ENCODE results near the gene KRTAP10-4. TPM values are rescaled to one million over a fixed set of nuclear protein-coding genes. Genes with fewer than 3 reads are reported as not detected.

KRTAP10-4 gene
- total and polyA plus RNA-seq, 2 donors from 2014 or later: not detected

DNA sequence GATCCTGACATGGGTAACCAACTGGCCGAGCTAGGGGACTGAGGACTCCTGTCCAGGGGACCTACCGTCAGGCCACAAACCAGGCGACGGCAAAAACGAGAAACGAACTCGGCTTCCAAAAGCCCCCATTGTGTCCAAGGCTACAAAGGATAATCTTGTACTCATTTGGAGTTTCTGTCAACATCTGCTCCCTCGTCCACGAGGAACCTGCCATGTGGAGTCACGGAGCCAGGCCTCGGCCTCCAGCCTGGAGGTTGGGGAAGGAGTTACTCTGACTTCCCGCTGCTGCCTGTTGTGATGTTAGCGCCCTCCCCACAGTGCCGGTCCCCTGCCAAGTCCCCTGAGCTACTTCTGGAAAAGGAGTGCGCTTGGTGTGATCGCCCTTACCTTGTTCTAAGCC lies 40.8 kb upstream of the KRTAP10-4 start:
- H3K27me3 ChIP-seq (ENCODE audit: control insufficient read depth, insufficient read depth, low read length): no peaks in the 10 kb centered on the region
- H3K9me3 ChIP-seq (ENCODE audit: control insufficient read depth in 2 of 3, insufficient read depth in 1 of 3, low read length in 3 of 3): no peaks in the 10 kb centered on the region
- TF ChIP-seq, protein P1, sequence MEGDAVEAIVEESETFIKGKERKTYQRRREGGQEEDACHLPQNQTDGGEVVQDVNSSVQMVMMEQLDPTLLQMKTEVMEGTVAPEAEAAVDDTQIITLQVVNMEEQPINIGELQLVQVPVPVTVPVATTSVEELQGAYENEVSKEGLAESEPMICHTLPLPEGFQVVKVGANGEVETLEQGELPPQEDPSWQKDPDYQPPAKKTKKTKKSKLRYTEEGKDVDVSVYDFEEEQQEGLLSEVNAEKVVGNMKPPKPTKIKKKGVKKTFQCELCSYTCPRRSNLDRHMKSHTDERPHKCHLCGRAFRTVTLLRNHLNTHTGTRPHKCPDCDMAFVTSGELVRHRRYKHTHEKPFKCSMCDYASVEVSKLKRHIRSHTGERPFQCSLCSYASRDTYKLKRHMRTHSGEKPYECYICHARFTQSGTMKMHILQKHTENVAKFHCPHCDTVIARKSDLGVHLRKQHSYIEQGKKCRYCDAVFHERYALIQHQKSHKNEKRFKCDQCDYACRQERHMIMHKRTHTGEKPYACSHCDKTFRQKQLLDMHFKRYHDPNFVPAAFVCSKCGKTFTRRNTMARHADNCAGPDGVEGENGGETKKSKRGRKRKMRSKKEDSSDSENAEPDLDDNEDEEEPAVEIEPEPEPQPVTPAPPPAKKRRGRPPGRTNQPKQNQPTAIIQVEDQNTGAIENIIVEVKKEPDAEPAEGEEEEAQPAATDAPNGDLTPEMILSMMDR (IDR thresholded peaks at IDR 0.05; ENCODE audit: borderline replicate concordance, extremely low read depth, insufficient read depth): no peak
- H3K36me3 ChIP-seq (ENCODE audit: control insufficient read depth in 2 of 3, insufficient read depth in 3 of 3, low read length in 3 of 3): no peaks in the 10 kb centered on the region
- FAIRE-seq (no peak), DNase-seq (peak in 1 of 5 donors; percentile 24)
- no peak overlapping the region for H3K9ac ChIP-seq (ENCODE audit: low read length in 3 of 3)
- intact Hi-C loops (cut with DNase I): no loop called here
- H3K4me3 ChIP-seq (ENCODE audit: low read length in 3 of 3): no peak overlapping the region
- no peaks in the 10 kb centered on the region for H3K4me1 ChIP-seq (ENCODE audit: control insufficient read depth in 2 of 3, insufficient read depth in 2 of 3, low read depth in 1 of 3, low read length in 3 of 3)
- no peak overlapping the region for H3K27ac ChIP-seq (ENCODE audit: low read depth in 2 of 2, low read length in 2 of 2)

DNA sequence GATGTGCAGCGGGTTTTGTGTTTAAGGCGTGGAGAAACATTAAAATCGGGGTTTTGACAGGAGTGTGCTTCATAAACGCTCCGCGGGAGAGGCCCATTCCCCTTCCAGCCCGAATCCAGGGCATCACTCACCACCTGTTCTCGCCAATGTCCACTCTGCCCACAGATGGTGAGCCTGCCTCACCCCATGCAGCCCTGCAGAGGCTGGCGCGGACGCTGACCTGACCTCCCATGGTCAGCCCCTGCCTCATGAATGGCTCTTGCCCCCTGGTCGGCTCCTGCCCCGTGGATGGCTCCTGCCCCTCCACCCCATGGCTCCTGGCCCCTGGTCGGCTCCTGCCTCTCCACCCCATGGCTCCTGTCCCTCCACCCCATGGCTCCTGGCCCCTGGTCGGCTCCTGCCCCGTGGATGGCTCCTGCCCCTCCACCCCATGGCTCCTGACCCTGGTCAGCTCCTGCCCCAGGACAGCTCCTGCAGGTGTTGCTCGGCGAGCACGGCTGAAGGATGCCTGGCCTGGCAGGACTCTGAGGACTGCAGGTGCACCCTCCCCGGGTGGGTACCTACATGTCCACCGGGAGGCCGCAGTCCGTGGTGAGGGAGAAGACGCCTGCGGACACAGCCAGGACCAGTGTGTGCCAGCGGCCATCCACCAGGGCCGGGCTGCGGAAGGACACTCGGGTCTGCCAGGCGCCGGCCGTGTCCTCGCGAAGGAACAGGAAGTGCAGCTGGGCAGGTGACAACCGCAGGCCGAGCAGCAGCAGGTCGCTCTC lies 40.2 kb upstream of the KRTAP10-4 start:
- Histone ChIP-seq H3K9me3 (ENCODE audit: control insufficient read depth in 2 of 3, insufficient read depth in 1 of 3, low read length in 3 of 3) (no peaks in the 10 kb centered on the region), H3K4me1 (ENCODE audit: control insufficient read depth in 2 of 3, insufficient read depth in 2 of 3, low read depth in 1 of 3, low read length in 3 of 3) (no peaks in the 10 kb centered on the region), H3K27ac (ENCODE audit: low read depth in 2 of 2, low read length in 2 of 2) (no peak overlapping the region), H3K9ac (ENCODE audit: low read length in 3 of 3) (no peak overlapping the region), H3K27me3 (ENCODE audit: control insufficient read depth, insufficient read depth, low read length) (no peaks in the 10 kb centered on the region), H3K36me3 (ENCODE audit: control insufficient read depth in 2 of 3, insufficient read depth in 3 of 3, low read length in 3 of 3) (no peaks in the 10 kb centered on the region), H3K4me3 (ENCODE audit: low read length in 3 of 3) (no peak overlapping the region)
- intact Hi-C loops (cut with DNase I): no loop called here
- DNase-seq: peak in 2 of 5 donors; percentile 22 to 69
- TF ChIP-seq, protein P1 (IDR thresholded peaks at IDR 0.05; ENCODE audit: borderline replicate concordance, extremely low read depth, insufficient read depth): no peak
- no peak for FAIRE-seq

DNA sequence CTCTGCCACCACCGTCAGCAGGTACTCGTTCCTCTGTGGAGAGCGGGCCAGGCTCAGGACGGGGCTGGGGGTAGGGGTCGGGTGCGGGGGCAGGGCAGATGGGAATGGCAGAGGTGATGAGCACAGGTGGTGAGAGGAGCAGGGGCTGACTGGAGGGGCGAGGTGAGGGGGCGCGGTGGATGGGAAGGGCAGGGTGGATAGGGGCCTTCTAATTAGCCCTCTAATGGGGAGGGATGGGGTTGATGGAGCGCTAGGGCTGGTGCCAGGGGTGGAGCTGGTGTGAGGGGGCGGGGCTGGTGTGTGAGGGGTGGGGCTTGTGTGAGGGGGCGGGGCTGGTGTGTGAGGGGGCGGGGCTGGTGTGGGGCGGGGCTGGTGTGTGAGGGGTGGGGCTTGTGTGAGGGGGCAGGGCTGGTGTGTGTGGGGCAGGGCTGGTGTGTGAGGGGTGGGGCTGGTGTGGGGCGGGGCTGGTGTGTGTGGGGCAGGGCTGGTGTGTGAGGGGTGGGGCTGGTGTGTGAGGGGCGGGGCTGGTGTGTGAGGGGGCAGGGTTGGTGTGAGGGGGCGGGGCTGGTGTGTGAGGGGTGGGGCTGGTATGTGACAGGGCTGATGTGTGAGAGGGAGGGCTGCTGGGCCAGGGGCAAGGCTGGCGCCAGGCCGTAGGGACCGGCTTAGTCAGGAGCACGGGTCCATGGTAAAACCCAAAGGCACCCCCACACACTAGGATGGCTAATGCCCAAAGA lies 39.5 kb upstream of the KRTAP10-4 start:
- no peak overlapping the region for H3K4me3 ChIP-seq (ENCODE audit: low read length in 3 of 3)
- H3K27me3 ChIP-seq (ENCODE audit: control insufficient read depth, insufficient read depth, low read length): no peaks in the 10 kb centered on the region
- H3K9ac ChIP-seq (ENCODE audit: low read length in 3 of 3): no peak overlapping the region
- intact Hi-C loops (cut with DNase I): no loop called here
- TF ChIP-seq, protein P1 (IDR thresholded peaks at IDR 0.05; ENCODE audit: borderline replicate concordance, extremely low read depth, insufficient read depth): no peak
- no peaks in the 10 kb centered on the region for H3K4me1 ChIP-seq (ENCODE audit: control insufficient read depth in 2 of 3, insufficient read depth in 2 of 3, low read depth in 1 of 3, low read length in 3 of 3)
- DNase-seq (peak in 1 of 5 donors; percentile 30), FAIRE-seq (no peak)
- no peaks in the 10 kb centered on the region for H3K36me3 ChIP-seq (ENCODE audit: control insufficient read depth in 2 of 3, insufficient read depth in 3 of 3, low read length in 3 of 3)
- no peak overlapping the region for H3K27ac ChIP-seq (ENCODE audit: low read depth in 2 of 2, low read length in 2 of 2)
- H3K9me3 ChIP-seq (ENCODE audit: control insufficient read depth in 2 of 3, insufficient read depth in 1 of 3, low read length in 3 of 3): no peaks in the 10 kb centered on the region

Measured in kidney (tissue), 14 donors.